Neuronal stem cell (in vitro differentiated cells): Measurements from ENCODE around the gene NEK2.
"Not testable (repeated sequence)": the region's sequence is repeated elsewhere in the genome, so short reads cannot be mapped to it uniquely, and the experiment has no call there.

Source experiments
- DNase-seq: peaks from one replicate; pipeline ENCODE4 v3.0.0-alpha.2; 2013; ENCODE audit warnings: low spot score
- H2AFZ ChIP-seq: one replicate; pipeline ENCODE4 v1.6.1; 2013; ENCODE audit warnings: mild to moderate bottlenecking, low read length, inconsistent platforms
- H2AK5ac ChIP-seq: 2 replicates; pipeline ENCODE4 v1.6.1; 2013; ENCODE audit warnings: low read depth, mild to moderate bottlenecking, inconsistent platforms, low read length, moderate library complexity, mixed read lengths
- H2BK120ac ChIP-seq: 2 replicates; pipeline ENCODE4 v1.6.1; 2013; ENCODE audit warnings: low read depth, mild to moderate bottlenecking, inconsistent platforms, low read length, moderate library complexity, mixed read lengths
- H2BK12ac ChIP-seq: one replicate; pipeline ENCODE4 v1.6.1; 2013; ENCODE audit warnings: low read length, inconsistent platforms
- H2BK15ac ChIP-seq: 2 replicates; pipeline ENCODE4 v1.6.1; 2013; ENCODE audit warnings: mild to moderate bottlenecking, low read length, inconsistent platforms, mixed read lengths
- H2BK5ac ChIP-seq: one replicate; pipeline ENCODE4 v1.6.1; 2013; ENCODE audit warnings: inconsistent platforms, mild to moderate bottlenecking, low read length, moderate library complexity
- H3K14ac ChIP-seq: one replicate; pipeline ENCODE4 v1.6.1; 2013; ENCODE audit warnings: low read length, inconsistent platforms
- H3K18ac ChIP-seq: 2 replicates; pipeline ENCODE4 v1.6.1; 2013; ENCODE audit warnings: low read length, inconsistent platforms
- H3K23ac ChIP-seq: 2 replicates; pipeline ENCODE4 v1.6.1; 2013; ENCODE audit warnings: low read depth, mild to moderate bottlenecking, mixed read lengths, low read length, inconsistent platforms; ENCODE audit not compliant: poor library complexity
- H3K27ac ChIP-seq: replicated peaks from 3 replicates; pipeline ENCODE4 v1.5.1; 2013; ENCODE audit warnings: low read length, inconsistent platforms
- H3K27me3 ChIP-seq, 3 experiments: 2 replicates each; pipeline ENCODE4 v1.6.1; 2013; ENCODE audit warnings: low read length in 3 of 3, mild to moderate bottlenecking in 2 of 3, inconsistent platforms in 1 of 3, low read depth in 1 of 3, mixed read lengths in 1 of 3, moderate library complexity in 1 of 3; ENCODE audit not compliant: control insufficient read depth in 3 of 3, insufficient read depth in 3 of 3
- H3K36me3 ChIP-seq, 2 donors: replicated peaks in 1 of 2; 2 replicates each; pipeline ENCODE4 v1.6.1; 2013; ENCODE audit warnings: low read length in 2 of 2; ENCODE audit not compliant: control insufficient read depth in 2 of 2, insufficient read depth in 2 of 2
- H3K4ac ChIP-seq: 2 replicates; pipeline ENCODE4 v1.6.1; 2013; ENCODE audit warnings: inconsistent platforms, mild to moderate bottlenecking, low read length, moderate library complexity
- H3K4me1 ChIP-seq, 2 donors: 1 replicate in 1 of 2; 2 replicates in 1 of 2; pipeline ENCODE4 v1.6.1; 2013; ENCODE audit warnings: low read length in 2 of 2, low read depth in 1 of 2; ENCODE audit not compliant: control insufficient read depth in 2 of 2, insufficient read depth in 1 of 2
- H3K4me2 ChIP-seq: one replicate; pipeline ENCODE4 v1.6.1; 2013; ENCODE audit warnings: mild to moderate bottlenecking, low read length, inconsistent platforms; ENCODE audit not compliant: insufficient read depth, poor library complexity, severe bottlenecking
- H3K4me3 ChIP-seq, 2 donors: 2 replicates each; pipeline ENCODE4 v1.5.1; 2013; ENCODE audit warnings: low read length in 2 of 2, mild to moderate bottlenecking in 2 of 2, inconsistent platforms in 1 of 2, moderate library complexity in 1 of 2
- H3K79me1 ChIP-seq: one replicate; pipeline ENCODE4 v1.6.1; 2013; ENCODE audit warnings: low read depth, mild to moderate bottlenecking, inconsistent platforms, low read length, moderate library complexity
- H3K9ac ChIP-seq: one replicate; pipeline ENCODE4 v1.6.1; 2013; ENCODE audit warnings: mild to moderate bottlenecking, low read depth, low read length, inconsistent platforms; ENCODE audit not compliant: poor library complexity
- H3K9me3 ChIP-seq, 2 donors: replicated peaks in 1 of 2; 2 replicates each; pipeline versions ENCODE3 to v1.6.1; 2013; ENCODE audit warnings: low read length in 2 of 2, mild to moderate bottlenecking in 2 of 2, inconsistent platforms in 1 of 2, low read depth in 1 of 2, mixed read lengths in 1 of 2, moderate library complexity in 1 of 2; ENCODE audit not compliant: control insufficient read depth in 2 of 2, insufficient read depth in 1 of 2
- H4K8ac ChIP-seq: one replicate; pipeline ENCODE4 v1.6.1; 2013; ENCODE audit warnings: low read depth, mild to moderate bottlenecking, inconsistent platforms, low read length, moderate library complexity
- H4K91ac ChIP-seq: one replicate; pipeline ENCODE4 v1.6.1; 2013; ENCODE audit warnings: low read length, low read depth, mild to moderate bottlenecking, inconsistent platforms; ENCODE audit not compliant: poor library complexity
- WGBS, 2 donors: extraction: QIAGEN DNeasy Blood & Tissue Kit; methylation state at CpG; one replicate each; pipeline ENCODE4 v1.1.7; 2013; ENCODE audit warnings: missing lambda C conversion rate in 2 of 2, mixed read lengths in 1 of 2; ENCODE audit not compliant: insufficient read length in 2 of 2, insufficient replicate concordance in 1 of 2; ENCODE audit errors: extremely low coverage in 2 of 2; 5-methylcytosine and 5-hydroxymethylcytosine counted together

The NEK2 gene

GRCh38 chr1:211682186-211682585, 6.8 kb upstream of the NEK2 start:
- H3K9me3 ChIP-seq, H2BK15ac ChIP-seq, H4K8ac ChIP-seq, H3K14ac ChIP-seq, H3K36me3 ChIP-seq, H2AK5ac ChIP-seq, H3K23ac ChIP-seq, H3K4me2 ChIP-seq, H4K91ac ChIP-seq, H3K4me3 ChIP-seq, H2BK5ac ChIP-seq, H2BK120ac ChIP-seq, H3K4me1 ChIP-seq, H3K27ac ChIP-seq, H2AFZ ChIP-seq, H3K18ac ChIP-seq, H3K9ac ChIP-seq, DNase-seq, H3K4ac ChIP-seq, H3K27me3 ChIP-seq, H2BK12ac ChIP-seq, H3K79me1 ChIP-seq: not testable (repeated sequence)
- WGBS, 2 donors = no CpG with 5 or more reads among the region's 7 CpGs

- H3K36me3 ChIP-seq = no peaks in the 10 kb centered on the region
- H3K79me1 ChIP-seq = no peaks in the 10 kb centered on the region
- H2BK5ac ChIP-seq = no peak overlapping the region
- no peaks in the 10 kb centered on the region for H3K27me3 ChIP-seq
- no peak overlapping the region for H3K27ac ChIP-seq
- H3K9me3 ChIP-seq = no peaks in the 10 kb centered on the region
- H2BK12ac ChIP-seq = no peak overlapping the region
- no peak overlapping the region for H3K9ac ChIP-seq
- peak; percentile 59 for DNase-seq
- H3K23ac ChIP-seq = no peak overlapping the region
- no peak overlapping the region for H4K8ac ChIP-seq
- no peak overlapping the region for H2AK5ac ChIP-seq
- no peak overlapping the region for H3K4ac ChIP-seq
- H2AFZ ChIP-seq = peak overlapping the region; percentile 25
- H3K4me2 ChIP-seq = no peak overlapping the region
- H3K4me1 ChIP-seq = peaks cover 0 to 2% of the 10 kb centered on the region in 2 donors
- no peak overlapping the region for H4K91ac ChIP-seq
- WGBS, 2 donors = no CpG with 5 or more reads among the region's 9 CpGs
- no peak overlapping the region for H3K18ac ChIP-seq
- H3K4me3 ChIP-seq = no peak overlapping the region
- H3K14ac ChIP-seq = no peak overlapping the region
- no peak overlapping the region for H2BK15ac ChIP-seq
- H2BK120ac ChIP-seq = no peak overlapping the region
These were observed 5.4 kb upstream of the NEK2 start for GRCh38 chr1:211680752-211681327.

GRCh38 chr1:211677659-211678058, 2.2 kb upstream of the NEK2 start:
- Histone ChIP-seq H3K27me3 (no peaks in the 10 kb centered on the region), H3K4me1 (peaks cover 2 to 8% of the 10 kb centered on the region in 2 donors), H3K14ac (no peak overlapping the region), H4K91ac (no peak overlapping the region), H3K4ac (no peak overlapping the region), H2BK15ac (no peak overlapping the region), H4K8ac (no peak overlapping the region), H2BK5ac (no peak overlapping the region), H3K18ac (no peak overlapping the region), H3K27ac (no peak overlapping the region), H3K36me3 (peaks cover 1 to 14% of the 10 kb centered on the region in 2 donors), H2BK12ac (no peak overlapping the region), H2AFZ (no peak overlapping the region), H2AK5ac (no peak overlapping the region), H3K23ac (no peak overlapping the region), H3K9me3 (no peaks in the 10 kb centered on the region), H2BK120ac (no peak overlapping the region), H3K9ac (no peak overlapping the region), H3K4me3 (no peak overlapping the region), H3K4me2 (no peak overlapping the region), H3K79me1 (peaks cover 4% of the 10 kb centered on the region)
- no CpG with 5 or more reads among the region's 6 CpGs for WGBS, 2 donors
- DNase-seq = no peak

GRCh38 chr1:211676761-211677160, 1.3 kb upstream of the NEK2 start:
- Histone ChIP-seq H3K18ac (no peak overlapping the region), H2AK5ac (no peak overlapping the region), H2BK15ac (no peak overlapping the region), H3K27ac (no peak overlapping the region), H2AFZ (no peak overlapping the region), H3K23ac (no peak overlapping the region), H3K9ac (no peak overlapping the region), H3K4me1 (peaks cover 2 to 8% of the 10 kb centered on the region in 2 donors), H3K14ac (no peak overlapping the region), H3K9me3 (no peaks in the 10 kb centered on the region), H3K4me2 (no peak overlapping the region), H4K8ac (no peak overlapping the region), H3K4ac (no peak overlapping the region), H2BK5ac (no peak overlapping the region), H2BK12ac (no peak overlapping the region), H2BK120ac (no peak overlapping the region), H4K91ac (no peak overlapping the region), H3K4me3 (no peak overlapping the region), H3K79me1 (peaks cover 4% of the 10 kb centered on the region), H3K36me3 (peaks cover 1 to 21% of the 10 kb centered on the region in 2 donors), H3K27me3 (no peaks in the 10 kb centered on the region)
- DNase-seq = no peak
